Stimulated activated naive CD8-positive, alpha-beta T cell treated with anti-CD3 and anti-CD28 coated beads, Interleukin-15, Interleukin-2, amounts not matched to agents 100 ng/mL and 50 ng/mL, for 24 hours (primary cell): ENCODE data around the gene SPATA9.
A peak's percentile ranks its signal among the peaks of the same experiment; 100 is the strongest.

Source experiments
- H3K27ac Mint-ChIP-seq: one replicate; pipeline ENCODE4 v1.8.0; 2021; ENCODE audit warnings: mild to moderate bottlenecking, mixed read lengths
- H3K27me3 Mint-ChIP-seq: one replicate; pipeline ENCODE4 v1.8.0; 2021; ENCODE audit warnings: mixed read lengths
- H3K36me3 Mint-ChIP-seq: one replicate; pipeline ENCODE4 v1.8.0; 2021; ENCODE audit warnings: low read depth, mixed read lengths
- H3K4me1 Mint-ChIP-seq: one replicate; pipeline ENCODE4 v1.8.0; 2021; ENCODE audit warnings: low read depth, mixed read lengths
- H3K4me3 Mint-ChIP-seq: one replicate; pipeline ENCODE4 v1.8.0; 2021; ENCODE audit warnings: mild to moderate bottlenecking, mixed read lengths
- H3K9me3 Mint-ChIP-seq: one replicate; pipeline ENCODE4 v1.8.0; 2021; ENCODE audit warnings: mixed read lengths

Gene SPATA9

DNA sequence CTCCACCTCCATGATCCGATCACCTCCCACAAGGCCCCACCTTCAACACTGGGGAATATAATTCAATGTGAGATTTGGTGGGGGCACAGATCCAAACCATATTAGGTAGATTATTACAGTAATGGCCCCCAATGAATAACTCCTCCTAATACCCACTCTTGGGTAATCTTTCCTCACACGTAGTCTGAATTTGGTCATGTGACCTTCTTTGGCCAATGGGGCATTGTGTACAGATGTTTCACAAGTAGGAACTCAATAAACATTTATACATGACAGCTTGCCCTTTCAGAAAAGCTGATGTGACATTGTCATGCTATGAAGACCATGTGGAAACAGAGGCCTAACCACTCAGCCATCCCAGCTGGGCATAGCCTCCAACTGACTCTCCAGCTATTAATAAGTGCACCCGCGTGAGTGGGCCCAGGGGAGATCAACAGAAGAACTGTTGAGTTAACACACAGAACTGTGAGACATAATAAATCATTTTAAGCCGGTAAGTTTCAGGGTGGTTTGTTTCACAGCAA, 52.3 kb downstream of the SPATA9 start:
- no peak overlapping the region for H3K27ac Mint-ChIP-seq
- no peaks in the 10 kb centered on the region for H3K27me3 Mint-ChIP-seq
- peaks cover 14% of the 10 kb centered on the region for H3K9me3 Mint-ChIP-seq
- no peak overlapping the region for H3K4me3 Mint-ChIP-seq
- H3K36me3 Mint-ChIP-seq: peaks cover 4% of the 10 kb centered on the region
- peaks cover 20% of the 10 kb centered on the region for H3K4me1 Mint-ChIP-seq

- Mint-ChIP-seq H3K9me3 (peaks cover 14% of the 10 kb centered on the region), H3K27me3 (no peaks in the 10 kb centered on the region), H3K4me3 (no peak overlapping the region), H3K27ac (no peak overlapping the region), H3K4me1 (peaks cover 20% of the 10 kb centered on the region), H3K36me3 (peaks cover 4% of the 10 kb centered on the region)
These were observed 53.9 kb downstream of the SPATA9 start for GRCh38 chr5:95628933-95629332.

- Mint-ChIP-seq H3K4me3 (no peak overlapping the region), H3K4me1 (peaks cover 20% of the 10 kb centered on the region), H3K27ac (no peak overlapping the region), H3K27me3 (no peaks in the 10 kb centered on the region), H3K9me3 (peaks cover 14% of the 10 kb centered on the region), H3K36me3 (peaks cover 4% of the 10 kb centered on the region)
These were observed 54.6 kb downstream of the SPATA9 start for GRCh38 chr5:95627971-95628810.

DNA sequence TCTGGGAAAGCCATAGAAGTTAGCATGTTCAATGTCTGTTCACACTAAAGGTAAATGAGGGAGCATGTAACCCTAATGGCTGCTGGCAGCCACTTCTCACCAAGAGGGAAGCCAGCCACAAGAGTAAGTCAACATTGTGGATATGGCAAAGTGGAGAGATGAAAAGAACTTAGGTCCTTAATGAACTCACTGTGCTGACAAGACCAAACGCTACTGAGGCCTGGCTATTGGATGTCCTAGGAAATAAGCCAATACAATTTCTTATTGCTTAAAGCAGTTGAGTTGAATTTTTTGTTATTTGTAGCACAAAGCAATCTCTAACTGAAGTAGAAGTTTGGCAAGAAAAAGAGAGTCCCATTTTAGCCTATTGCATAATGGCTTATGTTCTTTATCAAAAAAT, 56.1 kb downstream of the SPATA9 start:
- Mint-ChIP-seq H3K9me3 (peaks cover 6% of the 10 kb centered on the region), H3K27me3 (no peaks in the 10 kb centered on the region), H3K36me3 (no peaks in the 10 kb centered on the region), H3K4me1 (peaks cover 20% of the 10 kb centered on the region), H3K27ac (no peak overlapping the region), H3K4me3 (no peak overlapping the region)

DNA sequence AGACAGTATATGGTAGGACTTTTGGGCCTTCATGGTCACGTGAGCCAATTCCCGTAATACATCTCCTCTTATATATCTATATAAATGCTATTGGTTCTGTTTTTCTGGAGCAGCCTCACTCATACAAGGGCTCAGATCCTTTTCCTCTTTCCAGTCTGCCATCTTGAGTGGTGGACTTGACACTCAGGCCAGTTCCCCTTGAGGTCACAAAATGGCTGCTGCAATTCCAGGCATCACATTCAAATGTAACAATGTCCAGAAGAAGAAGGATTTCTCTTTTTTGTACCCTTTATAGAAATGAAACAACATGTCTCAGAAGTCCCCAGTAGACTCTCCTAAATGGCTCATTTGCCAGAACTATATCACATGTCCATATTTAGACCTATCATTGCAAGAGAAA, 58.4 kb downstream of the SPATA9 start:
- Mint-ChIP-seq H3K27ac (no peak overlapping the region), H3K4me1 (peaks cover 22% of the 10 kb centered on the region), H3K27me3 (no peaks in the 10 kb centered on the region), H3K4me3 (no peak overlapping the region), H3K9me3 (no peaks in the 10 kb centered on the region), H3K36me3 (no peaks in the 10 kb centered on the region)

DNA sequence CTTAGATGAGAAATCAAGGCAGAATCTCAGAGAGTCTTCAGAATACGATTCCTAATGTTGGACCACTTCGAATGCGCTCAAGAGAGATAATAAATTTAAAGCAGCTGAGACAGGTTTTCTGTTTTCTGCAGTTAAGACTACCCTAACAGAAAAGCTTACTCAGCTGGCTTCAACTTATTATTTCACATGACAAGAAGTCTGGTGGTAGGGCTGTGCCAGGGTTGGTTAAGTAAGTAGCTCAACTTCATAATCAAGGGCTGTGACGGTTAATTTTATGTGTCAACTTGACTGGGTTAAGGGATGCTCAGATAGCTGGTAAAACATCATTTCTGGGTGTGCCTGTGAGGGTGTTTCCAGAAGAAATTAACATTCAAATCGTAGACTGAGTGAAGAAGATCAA, 59.1 kb downstream of the SPATA9 start:
- Mint-ChIP-seq H3K4me3 (no peak overlapping the region), H3K4me1 (peaks cover 28% of the 10 kb centered on the region), H3K36me3 (no peaks in the 10 kb centered on the region)

DNA sequence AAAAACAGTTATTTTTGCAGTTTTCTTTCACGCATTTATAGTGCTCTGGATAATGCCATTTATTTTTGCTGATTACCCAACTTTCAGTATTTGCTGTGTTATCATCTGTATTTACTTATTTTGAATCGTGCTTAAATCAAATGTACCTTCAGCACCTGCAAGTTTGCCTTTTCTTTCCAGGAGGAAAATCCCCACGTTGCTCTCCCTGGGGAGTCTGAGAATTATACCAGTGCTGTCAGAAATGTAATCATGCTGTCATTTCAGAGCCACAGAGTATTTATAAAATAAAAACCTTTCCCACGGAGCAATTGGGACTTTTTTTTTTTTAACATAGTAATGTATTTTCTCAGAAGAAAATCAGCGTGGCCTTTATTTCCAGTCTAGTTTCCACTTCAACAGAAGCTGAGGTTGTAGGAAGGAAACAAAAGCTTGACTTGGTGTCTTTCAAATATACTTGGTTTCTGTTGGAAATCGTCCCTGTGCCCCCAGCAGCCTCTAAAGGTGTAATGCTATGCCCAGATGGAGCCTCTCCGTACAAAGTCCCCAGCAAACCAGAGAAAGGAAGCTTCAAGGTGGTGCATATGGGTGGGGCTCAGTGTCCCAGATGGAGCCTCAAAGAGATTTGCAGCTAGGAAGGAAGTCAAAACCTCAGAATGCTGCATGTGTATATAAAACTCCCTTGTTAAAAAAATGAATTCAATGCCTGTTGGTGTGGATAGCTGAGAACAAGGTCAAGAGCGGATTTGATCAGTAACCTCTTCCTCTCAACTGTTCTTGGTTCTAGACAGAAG, 60.8 kb downstream of the SPATA9 start:
- peak overlapping the region; percentile 81 for H3K27ac Mint-ChIP-seq
- H3K4me1 Mint-ChIP-seq: peaks cover 34% of the 10 kb centered on the region
- no peaks in the 10 kb centered on the region for H3K9me3 Mint-ChIP-seq
- H3K27me3 Mint-ChIP-seq: no peaks in the 10 kb centered on the region
- H3K36me3 Mint-ChIP-seq: no peaks in the 10 kb centered on the region
- H3K4me3 Mint-ChIP-seq: peak overlapping the region; percentile 67

More for the DNA sequence above, 59.1 kb downstream of the SPATA9 start:
- H3K9me3 Mint-ChIP-seq: no peaks in the 10 kb centered on the region
- H3K27ac Mint-ChIP-seq: no peak overlapping the region
- H3K27me3 Mint-ChIP-seq: no peaks in the 10 kb centered on the region

DNA sequence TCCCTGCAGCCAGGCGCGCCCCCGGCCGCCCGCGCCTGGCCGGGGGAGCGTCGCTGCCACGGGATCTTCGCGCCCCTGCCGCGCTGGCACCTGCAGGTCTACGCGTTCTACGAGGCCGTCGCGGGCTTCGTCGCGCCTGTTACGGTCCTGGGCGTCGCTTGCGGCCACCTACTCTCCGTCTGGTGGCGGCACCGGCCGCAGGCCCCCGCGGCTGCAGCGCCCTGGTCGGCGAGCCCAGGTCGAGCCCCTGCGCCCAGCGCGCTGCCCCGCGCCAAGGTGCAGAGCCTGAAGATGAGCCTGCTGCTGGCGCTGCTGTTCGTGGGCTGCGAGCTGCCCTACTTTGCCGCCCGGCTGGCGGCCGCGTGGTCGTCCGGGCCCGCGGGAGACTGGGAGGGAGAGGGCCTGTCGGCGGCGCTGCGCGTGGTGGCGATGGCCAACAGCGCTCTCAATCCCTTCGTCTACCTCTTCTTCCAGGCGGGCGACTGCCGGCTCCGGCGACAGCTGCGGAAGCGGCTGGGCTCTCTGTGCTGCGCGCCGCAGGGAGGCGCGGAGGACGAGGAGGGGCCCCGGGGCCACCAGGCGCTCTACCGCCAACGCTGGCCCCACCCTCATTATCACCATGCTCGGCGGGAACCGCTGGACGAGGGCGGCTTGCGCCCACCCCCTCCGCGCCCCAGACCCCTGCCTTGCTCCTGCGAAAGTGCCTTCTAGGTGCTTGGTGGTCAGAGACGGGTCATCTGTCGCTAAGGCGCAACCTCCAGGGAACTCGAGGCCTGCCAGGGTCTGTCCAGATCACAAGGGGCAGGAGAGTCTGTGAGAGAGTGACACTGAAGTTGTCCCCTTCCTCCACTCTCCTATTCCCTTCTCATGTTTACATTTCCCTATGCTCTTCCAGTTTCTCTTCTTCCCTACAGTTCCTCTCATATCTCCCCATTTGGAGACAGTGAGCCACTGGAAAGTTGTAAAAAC, 61.6 kb downstream of the SPATA9 start:
- Mint-ChIP-seq H3K27ac (peak overlapping the region; percentile 81), H3K36me3 (no peaks in the 10 kb centered on the region), H3K27me3 (no peaks in the 10 kb centered on the region), H3K9me3 (no peaks in the 10 kb centered on the region), H3K4me1 (peaks cover 34% of the 10 kb centered on the region), H3K4me3 (peak overlapping the region; percentile 67)

GRCh38 chr5:95620030-95620869, 62.5 kb downstream of the SPATA9 start, which contains the start of gene GPR150:
GPR150 (plus strand) TSS chr5:95620087; CDS start chr5:95620276, 189 bp downstream.
- Mint-ChIP-seq H3K9me3 (no peaks in the 10 kb centered on the region), H3K4me1 (peaks cover 36% of the 10 kb centered on the region)

GRCh38 chr5:95619514-95620029, 63.2 kb downstream of the SPATA9 start:
- Mint-ChIP-seq H3K4me1 (peaks cover 40% of the 10 kb centered on the region), H3K4me3 (peak overlapping the region; percentile 79), H3K36me3 (peaks cover 4% of the 10 kb centered on the region), H3K27ac (peak overlapping the region; percentile 32), H3K27me3 (no peaks in the 10 kb centered on the region), H3K9me3 (no peaks in the 10 kb centered on the region)

More at GRCh38 chr5:95620030-95620869, 62.5 kb downstream of the SPATA9 start, which contains the start of gene GPR150:
- Mint-ChIP-seq H3K27ac (peak within 1 kb of the TSS; percentile 32), H3K27me3 (no peaks in the 10 kb centered on the region), H3K4me3 (peak within 1 kb of the TSS; percentile 79), H3K36me3 (no peaks in the 10 kb centered on the region)

- H3K9me3 Mint-ChIP-seq: peaks cover under 1% of the 10 kb centered on the region
- H3K4me3 Mint-ChIP-seq: peak overlapping the region; percentile 79
- peaks cover 7% of the 10 kb centered on the region for H3K36me3 Mint-ChIP-seq
- no peaks in the 10 kb centered on the region for H3K27me3 Mint-ChIP-seq
- H3K27ac Mint-ChIP-seq: no peak overlapping the region
- H3K4me1 Mint-ChIP-seq: peaks cover 40% of the 10 kb centered on the region
These were observed 63.7 kb downstream of the SPATA9 start for GRCh38 chr5:95619096-95619495.

DNA sequence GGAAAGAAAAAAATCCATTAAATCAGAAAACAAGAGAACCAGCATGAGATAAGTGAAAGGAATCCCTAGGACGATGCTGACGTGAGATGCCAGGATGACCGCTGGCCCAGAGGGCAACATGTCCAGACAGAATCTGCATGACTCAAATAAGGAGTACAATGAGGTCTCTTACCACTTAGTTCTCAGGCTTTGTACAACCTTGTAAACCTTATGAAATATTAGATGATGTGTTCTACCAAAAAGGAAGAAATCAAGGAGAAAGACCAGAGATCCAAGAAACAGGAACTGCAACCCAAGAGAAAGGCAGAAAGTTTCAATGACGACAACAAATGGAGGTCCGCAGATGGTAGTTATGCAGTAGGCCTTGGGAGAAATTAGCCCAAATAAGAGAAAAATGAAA, 65.7 kb downstream of the SPATA9 start:
- H3K27ac Mint-ChIP-seq: no peak overlapping the region
- no peaks in the 10 kb centered on the region for H3K27me3 Mint-ChIP-seq
- peaks cover 42% of the 10 kb centered on the region for H3K4me1 Mint-ChIP-seq
- H3K9me3 Mint-ChIP-seq: peaks cover 10% of the 10 kb centered on the region
- H3K4me3 Mint-ChIP-seq: no peak overlapping the region
- peaks cover 20% of the 10 kb centered on the region for H3K36me3 Mint-ChIP-seq

- H3K27ac Mint-ChIP-seq: no peak overlapping the region
- H3K36me3 Mint-ChIP-seq: peaks cover 20% of the 10 kb centered on the region
- H3K9me3 Mint-ChIP-seq: peaks cover 10% of the 10 kb centered on the region
- no peaks in the 10 kb centered on the region for H3K27me3 Mint-ChIP-seq
- no peak overlapping the region for H3K4me3 Mint-ChIP-seq
- H3K4me1 Mint-ChIP-seq: peaks cover 34% of the 10 kb centered on the region
These were observed 67.7 kb downstream of the SPATA9 start for GRCh38 chr5:95615164-95615467.
